Measurements from ENCODE around the gene PI4KB. TPM values are rescaled to one million over a fixed set of nuclear protein-coding genes. Genes with fewer than 3 reads are reported as not detected.

Gene PI4KB
- total RNA-seq, 1 experiment from 2014 or later = 62.8 TPM

DNA sequence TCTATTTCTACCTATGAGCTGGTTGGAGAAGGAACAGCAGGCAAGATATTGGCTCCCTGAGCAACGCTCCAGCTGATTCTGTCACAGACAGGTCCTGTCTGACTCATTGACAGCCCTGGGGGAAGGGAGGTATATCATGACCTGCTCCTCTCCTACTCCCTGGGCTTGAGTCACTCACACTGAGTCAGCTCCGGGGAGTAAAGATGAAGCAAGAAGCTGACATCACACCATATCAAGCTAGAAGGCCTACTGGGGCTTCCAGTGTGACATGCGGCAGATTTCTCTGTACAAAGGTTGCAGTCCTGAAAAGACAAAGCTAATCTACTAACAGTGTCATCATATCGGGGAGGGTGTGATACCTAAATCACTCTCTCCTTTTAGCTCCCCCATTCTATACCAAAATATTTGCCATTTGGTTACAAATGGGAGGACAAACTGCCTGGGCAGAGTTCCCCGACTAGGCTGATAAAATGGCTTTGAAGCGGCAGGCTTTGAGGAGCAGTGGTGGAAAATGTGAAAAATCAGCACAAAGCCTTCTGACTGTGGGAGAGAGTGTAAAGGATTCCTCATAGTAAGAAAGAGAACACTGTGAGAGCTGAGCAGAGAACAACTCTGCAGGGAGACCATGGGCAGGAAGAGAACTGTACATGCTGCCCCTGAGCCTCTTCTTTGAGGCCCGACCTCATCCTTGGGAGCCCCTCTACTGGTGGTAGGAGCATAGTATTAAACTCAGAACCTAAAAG is 15.5 kb downstream of the PI4KB start:
- no peaks in the 10 kb centered on the region for H3K9me3 ChIP-seq (ENCODE audit: low read depth, low read length, poor library complexity, severe bottlenecking)
- no TSS peak for BruUV-seq (replicated peaks)
- peak overlapping the region; percentile 60 for H3K27ac ChIP-seq (ENCODE audit: low read depth, low read length, poor library complexity, severe bottlenecking)
- CTCF ChIA-PET = interaction anchor here (1.6 to 1.7 kb wide), 2 partner anchors 11 to 60 kb away, joined by 4 read pairs; no protein-coding TSS in a partner anchor
- H3K4me1 ChIP-seq (ENCODE audit: insufficient read depth, low read length, poor library complexity, severe bottlenecking) = no peaks in the 10 kb centered on the region
- intact Hi-C loops (cut with micrococcal nuclease; ENCODE audit: unreplicated experiment) = no loop called here
- no peaks in the 10 kb centered on the region for H3K27me3 ChIP-seq (replicated peaks; ENCODE audit: insufficient read depth, low read depth, low read length, poor library complexity)
- H3K36me3 ChIP-seq (ENCODE audit: insufficient read depth, low read length, poor library complexity, severe bottlenecking) = peaks cover 36% of the 10 kb centered on the region
- POLR2A ChIA-PET (ENCODE audit: low non-redundant PET) = no interaction called here
- peak; percentile 86 for DNase-seq (ENCODE audit: low spot score)
- H3K4me3 ChIP-seq (ENCODE audit: low read depth, low read length, poor library complexity, severe bottlenecking) = no peak overlapping the region
- TF ChIP-seq CTCF (conservative IDR thresholded peaks at IDR 0.05; ENCODE audit: low read depth, low read length) = no peak
- no peak for TF ChIP-seq EZH2 (IDR thresholded peaks at IDR 0.05; ENCODE audit: borderline replicate concordance, low read depth, low read length, poor library complexity, severe bottlenecking)

DNA sequence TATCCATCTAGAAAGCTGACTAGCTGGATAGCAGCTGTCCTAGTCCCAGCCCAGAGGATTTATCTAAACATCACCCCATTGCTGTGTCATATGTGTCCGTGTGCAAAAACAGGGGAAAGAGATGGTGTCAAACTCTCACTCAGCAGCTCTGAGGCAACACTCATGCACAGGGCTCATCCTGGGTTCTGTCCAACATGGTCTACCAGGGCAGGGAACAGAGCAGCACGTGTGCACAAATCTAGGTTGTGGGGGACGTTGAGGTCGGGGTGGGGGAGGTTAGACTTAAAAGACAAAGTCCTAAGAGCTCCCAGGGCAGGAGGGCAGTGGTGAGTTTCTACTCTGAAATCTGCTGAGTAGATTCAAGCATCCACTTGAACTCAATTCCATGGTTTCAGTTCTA is 16.2 kb downstream of the PI4KB start:
- H3K27me3 ChIP-seq (replicated peaks; ENCODE audit: insufficient read depth, low read depth, low read length, poor library complexity) = no peaks in the 10 kb centered on the region
- no peak overlapping the region for H3K27ac ChIP-seq (ENCODE audit: low read depth, low read length, poor library complexity, severe bottlenecking)
- H3K4me3 ChIP-seq (ENCODE audit: low read depth, low read length, poor library complexity, severe bottlenecking) = no peak overlapping the region
- intact Hi-C loops (cut with micrococcal nuclease; ENCODE audit: unreplicated experiment) = no loop called here
- TF ChIP-seq CTCF (conservative IDR thresholded peaks at IDR 0.05; ENCODE audit: low read depth, low read length) (no peak), EZH2 (IDR thresholded peaks at IDR 0.05; ENCODE audit: borderline replicate concordance, low read depth, low read length, poor library complexity, severe bottlenecking) (no peak)
- H3K36me3 ChIP-seq (ENCODE audit: insufficient read depth, low read length, poor library complexity, severe bottlenecking) = peaks cover 43% of the 10 kb centered on the region
- ChIA-PET CTCF (interaction anchor here (1.2 to 1.7 kb wide), 3 partner anchors 10 to 59 kb away, joined by 4 to 6 read pairs (median 4); no protein-coding TSS in a partner anchor), POLR2A (ENCODE audit: low non-redundant PET) (interaction anchor here (0.6 kb wide), 1 partner anchor 52 kb away, joined by 35 read pairs; no protein-coding TSS in a partner anchor)
- no peak for DNase-seq (ENCODE audit: low spot score)
- no peaks in the 10 kb centered on the region for H3K9me3 ChIP-seq (ENCODE audit: low read depth, low read length, poor library complexity, severe bottlenecking)
- no TSS peak for BruUV-seq (replicated peaks)
- H3K4me1 ChIP-seq (ENCODE audit: insufficient read depth, low read length, poor library complexity, severe bottlenecking) = no peaks in the 10 kb centered on the region

DNA sequence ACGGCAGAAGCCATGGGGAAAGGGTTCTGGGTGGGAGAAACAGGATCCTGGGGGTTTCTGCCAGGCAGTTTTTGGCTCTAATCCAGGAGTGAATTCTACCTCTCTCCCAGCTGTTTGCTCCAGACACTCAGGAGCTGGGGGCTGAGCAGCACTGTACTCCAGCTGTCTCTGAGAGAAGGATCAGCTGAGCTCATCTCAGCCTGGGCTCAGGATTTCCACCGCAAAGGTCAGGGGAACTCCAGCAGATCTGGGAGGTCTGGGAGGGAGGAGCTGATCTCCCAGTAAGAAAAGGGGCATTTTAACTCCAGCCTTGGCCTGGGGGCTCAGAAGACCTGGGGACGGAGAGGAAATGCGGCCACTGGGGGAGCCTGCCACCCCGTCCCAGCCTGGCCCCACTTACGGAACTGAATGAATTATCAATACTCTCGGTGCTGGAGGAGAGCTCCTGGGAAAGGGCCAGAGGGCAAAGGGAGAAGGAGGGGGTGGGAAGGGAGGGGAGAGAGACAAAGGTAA is 17.3 kb downstream of the PI4KB start:
- no peak for TF ChIP-seq CTCF (conservative IDR thresholded peaks at IDR 0.05; ENCODE audit: low read depth, low read length)
- Histone ChIP-seq H3K27ac (ENCODE audit: low read depth, low read length, poor library complexity, severe bottlenecking) (no peak overlapping the region), H3K4me1 (ENCODE audit: insufficient read depth, low read length, poor library complexity, severe bottlenecking) (no peaks in the 10 kb centered on the region), H3K27me3 (replicated peaks; ENCODE audit: insufficient read depth, low read depth, low read length, poor library complexity) (no peaks in the 10 kb centered on the region), H3K4me3 (ENCODE audit: low read depth, low read length, poor library complexity, severe bottlenecking) (no peak overlapping the region), H3K36me3 (ENCODE audit: insufficient read depth, low read length, poor library complexity, severe bottlenecking) (peaks cover 44% of the 10 kb centered on the region), H3K9me3 (ENCODE audit: low read depth, low read length, poor library complexity, severe bottlenecking) (no peaks in the 10 kb centered on the region)
- CTCF ChIA-PET = interaction anchor here (1.2 kb wide), 1 partner anchor 31 kb away, joined by 6 read pairs; no protein-coding TSS in a partner anchor
- POLR2A ChIA-PET (ENCODE audit: low non-redundant PET) = no interaction called here
- DNase-seq (ENCODE audit: low spot score) = no peak
- BruUV-seq (replicated peaks) = no TSS peak
- intact Hi-C loops (cut with micrococcal nuclease; ENCODE audit: unreplicated experiment) = loop anchor here (10.0 kb wide), 1 partner anchor 85 kb away; the partner anchor contains the start of gene PSMB4
